MM.1S (cell line): Measurements from ENCODE around the gene COPB1.
A peak's percentile ranks its signal among the peaks of the same experiment; 100 is the strongest.

Source experiments
- EZH2 ChIP-seq: fragments of 300-600 bp; sonication (generic); optimal IDR thresholded peaks from 2 replicates; pipeline ENCODE3; 2017; ENCODE audit warnings: low read depth, mild to moderate bottlenecking, antibody characterized with exemption, low read length, mixed read lengths
- EZH2phosphoT487 ChIP-seq: fragments of 300-600 bp; sonication (generic); IDR thresholded peaks from 2 replicates; pipeline ENCODE4 v1.6.1; 2018; ENCODE audit warnings: antibody characterized with exemption, low read length
- TF ChIP-seq, protein P1 (sequence below): fragments of 300-600 bp; sonication (generic); IDR thresholded peaks from 2 replicates; pipeline ENCODE4 v1.5.1; 2016; ENCODE audit warnings: antibody characterized with exemption, low read length, mixed read lengths

DNA sequence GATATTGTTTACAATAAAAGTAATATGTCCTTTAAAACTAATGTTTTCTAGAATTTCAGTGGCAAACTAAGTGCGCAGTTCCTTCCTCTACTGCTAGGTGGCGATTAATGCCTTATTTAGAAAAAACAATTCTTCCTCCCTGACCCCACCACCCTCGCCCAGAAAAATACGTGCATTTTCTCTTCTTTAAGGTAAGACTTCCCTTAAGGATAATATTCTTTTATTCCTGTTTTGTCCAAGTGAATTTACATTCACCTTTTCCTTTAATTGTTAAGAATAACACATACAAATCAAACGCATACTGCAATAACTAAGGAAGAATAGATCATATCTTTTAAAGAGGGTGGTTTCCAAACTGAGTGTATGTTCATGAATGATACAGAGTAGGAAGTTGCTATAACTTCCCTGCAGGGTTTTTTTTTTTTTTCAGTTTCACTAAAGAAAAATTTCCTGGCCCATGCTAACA lies 37.6 kb upstream of the COPB1 start:
- TF ChIP-seq, protein P1, sequence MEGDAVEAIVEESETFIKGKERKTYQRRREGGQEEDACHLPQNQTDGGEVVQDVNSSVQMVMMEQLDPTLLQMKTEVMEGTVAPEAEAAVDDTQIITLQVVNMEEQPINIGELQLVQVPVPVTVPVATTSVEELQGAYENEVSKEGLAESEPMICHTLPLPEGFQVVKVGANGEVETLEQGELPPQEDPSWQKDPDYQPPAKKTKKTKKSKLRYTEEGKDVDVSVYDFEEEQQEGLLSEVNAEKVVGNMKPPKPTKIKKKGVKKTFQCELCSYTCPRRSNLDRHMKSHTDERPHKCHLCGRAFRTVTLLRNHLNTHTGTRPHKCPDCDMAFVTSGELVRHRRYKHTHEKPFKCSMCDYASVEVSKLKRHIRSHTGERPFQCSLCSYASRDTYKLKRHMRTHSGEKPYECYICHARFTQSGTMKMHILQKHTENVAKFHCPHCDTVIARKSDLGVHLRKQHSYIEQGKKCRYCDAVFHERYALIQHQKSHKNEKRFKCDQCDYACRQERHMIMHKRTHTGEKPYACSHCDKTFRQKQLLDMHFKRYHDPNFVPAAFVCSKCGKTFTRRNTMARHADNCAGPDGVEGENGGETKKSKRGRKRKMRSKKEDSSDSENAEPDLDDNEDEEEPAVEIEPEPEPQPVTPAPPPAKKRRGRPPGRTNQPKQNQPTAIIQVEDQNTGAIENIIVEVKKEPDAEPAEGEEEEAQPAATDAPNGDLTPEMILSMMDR = peak; percentile 87
- no peak for TF ChIP-seq EZH2phosphoT487
- TF ChIP-seq EZH2 = no peak
